Ureter (tissue), 1 donor: Measurements from ENCODE around the gene RIMKLA. TPM values are rescaled to one million over a fixed set of nuclear protein-coding genes. Genes with fewer than 3 reads are reported as not detected.

Experiments used
- DNase-seq: peaks from one replicate; pipeline ENCODE4 v3.0.0-alpha.2; 2020; ENCODE audit warnings: low spot score
- total RNA-seq: library from RNA; stranded (reverse); gene quantifications from one replicate; pipeline ENCODE4 v1.2.4, GENCODE V29; 2023
- donor health status: DM: yes; HTN: yes; CAD: no.

The RIMKLA gene
- 2.3 TPM for total RNA-seq

- DNase-seq = peak; percentile 46
Measured at GRCh38 chr1:42380586-42381279, at the start of gene RIMKLA. Gene RIMKLA (plus strand): TSS chr1:42380792. CDS start chr1:42380935, 143 bp downstream.

- no peak for DNase-seq
Measured at GRCh38 chr1:42332877-42333276, 47.7 kb upstream of the RIMKLA start.

GRCh38 chr1:42333662-42334239 is 46.8 kb upstream of the RIMKLA start:
- no peak for DNase-seq

- peak; percentile 50 for DNase-seq
Measured at GRCh38 chr1:42334240-42335049, 46.1 kb upstream of the RIMKLA start.

GRCh38 chr1:42335050-42335808 is 45.4 kb upstream of the RIMKLA start, which contains the start of gene FOXJ3:
Gene FOXJ3 (minus strand): TSS chr1:42335235. CDS start chr1:42311093, 24,142 bp downstream.
- DNase-seq = peak; percentile 94

- DNase-seq = no peak
Measured at GRCh38 chr1:42335809-42336518, 44.6 kb upstream of the RIMKLA start.

- DNase-seq = no peak
Measured at GRCh38 chr1:42336978-42337377, 43.6 kb upstream of the RIMKLA start.

GRCh38 chr1:42340093-42340492 is 40.5 kb upstream of the RIMKLA start:
- no peak for DNase-seq

GRCh38 chr1:42340901-42341300 is 39.7 kb upstream of the RIMKLA start:
- no peak for DNase-seq

- DNase-seq = no peak
Measured at GRCh38 chr1:42343049-42343448, 37.5 kb upstream of the RIMKLA start.

- no peak for DNase-seq
Measured at GRCh38 chr1:42348498-42348897, 32.1 kb upstream of the RIMKLA start.

- DNase-seq = no peak
Measured at GRCh38 chr1:42350086-42350485, 30.5 kb upstream of the RIMKLA start.

GRCh38 chr1:42358791-42359190 is 21.8 kb upstream of the RIMKLA start:
- DNase-seq = no peak

GRCh38 chr1:42359466-42359865 is 21.1 kb upstream of the RIMKLA start:
- DNase-seq = no peak

GRCh38 chr1:42364089-42364488 is 16.5 kb upstream of the RIMKLA start:
- DNase-seq = no peak

- no peak for DNase-seq
Measured at GRCh38 chr1:42364542-42364941, 16.1 kb upstream of the RIMKLA start.

GRCh38 chr1:42365118-42365517 is 15.5 kb upstream of the RIMKLA start:
- DNase-seq = no peak

GRCh38 chr1:42368096-42368795 is 12.3 kb upstream of the RIMKLA start:
- no peak for DNase-seq

- no peak for DNase-seq
Measured at GRCh38 chr1:42369471-42369870, 11.1 kb upstream of the RIMKLA start.

GRCh38 chr1:42370876-42371549 is 9.6 kb upstream of the RIMKLA start:
- no peak for DNase-seq
